MM.1S (cell line): Measurements from ENCODE around the gene RPL7A.

ENCODE experiments used
- DNase-seq: peaks from one replicate; pipeline ENCODE4 v3.0.0-alpha.2; 2015
- H2AFZ ChIP-seq: fragments of 300-600 bp; sonication (generic); 2 replicates; pipeline ENCODE4 v1.6.0; 2016; ENCODE audit warnings: antibody characterized with exemption, low read length
- H3F3A ChIP-seq: fragments of 300-600 bp; sonication (generic); 2 replicates; pipeline ENCODE4 v1.6.1; 2016; ENCODE audit warnings: mild to moderate bottlenecking, antibody characterized with exemption, low read length, moderate library complexity, mixed read lengths; ENCODE audit not compliant: insufficient read depth
- H3K27ac ChIP-seq: fragments of 300-600 bp; sonication (generic); 2 replicates; pipeline ENCODE4 v1.5.1; 2016; ENCODE audit warnings: mild to moderate bottlenecking, low read length
- H3K27me3 ChIP-seq: fragments of 300-600 bp; sonication (generic); replicated peaks from 2 replicates; pipeline ENCODE4 v1.6.0; 2016; ENCODE audit warnings: low read length; ENCODE audit not compliant: insufficient read depth
- H3K36me3 ChIP-seq: fragments of 300-600 bp; sonication (generic); replicated peaks from 2 replicates; pipeline ENCODE4 v1.6.1; 2016; ENCODE audit warnings: mild to moderate bottlenecking, low read length, mixed read lengths; ENCODE audit not compliant: insufficient read depth
- H3K4me1 ChIP-seq: fragments of 300-600 bp; sonication (generic); 2 replicates; pipeline ENCODE4 v1.6.1; 2016; ENCODE audit warnings: low read length, mixed read lengths
- H3K4me2 ChIP-seq: fragments of 300-600 bp; sonication (generic); 2 replicates; pipeline ENCODE4 v1.6.0; 2016; ENCODE audit warnings: low read depth, low read length
- H3K4me3 ChIP-seq: fragments of 300-600 bp; sonication (generic); 2 replicates; pipeline ENCODE4 v1.5.1; 2016; ENCODE audit warnings: low read length, mixed read lengths
- H3K79me2 ChIP-seq: fragments of 300-600 bp; sonication (generic); 2 replicates; pipeline ENCODE4 v1.6.1; 2016; ENCODE audit warnings: mixed run types, low read length, mixed read lengths
- H3K9ac ChIP-seq: fragments of 300-600 bp; sonication (generic); 2 replicates; pipeline ENCODE4 v1.6.1; 2016; ENCODE audit warnings: low read length, mixed read lengths
- H3K9me2 ChIP-seq: fragments of 300-600 bp; sonication (generic); replicated peaks from 2 replicates; pipeline ENCODE4 v1.6.1; 2016; ENCODE audit warnings: mild to moderate bottlenecking, low read length, mixed read lengths; ENCODE audit not compliant: insufficient read depth
- H3K9me3 ChIP-seq: fragments of 300-600 bp; sonication (generic); replicated peaks from 2 replicates; pipeline ENCODE4 v1.6.1; 2016; ENCODE audit warnings: mild to moderate bottlenecking, low read length, mixed read lengths; ENCODE audit not compliant: insufficient read depth
- H4K20me1 ChIP-seq: fragments of 300-600 bp; sonication (generic); 2 replicates; pipeline ENCODE4 v1.6.1; 2016; ENCODE audit warnings: mild to moderate bottlenecking, low read length, moderate library complexity, mixed read lengths; ENCODE audit not compliant: insufficient read depth
- EZH2 ChIP-seq: fragments of 300-600 bp; sonication (generic); optimal IDR thresholded peaks from 2 replicates; pipeline ENCODE3; 2017; ENCODE audit warnings: low read depth, mild to moderate bottlenecking, antibody characterized with exemption, low read length, mixed read lengths
- EZH2phosphoT487 ChIP-seq: fragments of 300-600 bp; sonication (generic); IDR thresholded peaks from 2 replicates; pipeline ENCODE4 v1.6.1; 2018; ENCODE audit warnings: antibody characterized with exemption, low read length
- TF ChIP-seq, protein P1 (sequence below): fragments of 300-600 bp; sonication (generic); IDR thresholded peaks from 2 replicates; pipeline ENCODE4 v1.5.1; 2016; ENCODE audit warnings: antibody characterized with exemption, low read length, mixed read lengths

RPL7A gene

DNA sequence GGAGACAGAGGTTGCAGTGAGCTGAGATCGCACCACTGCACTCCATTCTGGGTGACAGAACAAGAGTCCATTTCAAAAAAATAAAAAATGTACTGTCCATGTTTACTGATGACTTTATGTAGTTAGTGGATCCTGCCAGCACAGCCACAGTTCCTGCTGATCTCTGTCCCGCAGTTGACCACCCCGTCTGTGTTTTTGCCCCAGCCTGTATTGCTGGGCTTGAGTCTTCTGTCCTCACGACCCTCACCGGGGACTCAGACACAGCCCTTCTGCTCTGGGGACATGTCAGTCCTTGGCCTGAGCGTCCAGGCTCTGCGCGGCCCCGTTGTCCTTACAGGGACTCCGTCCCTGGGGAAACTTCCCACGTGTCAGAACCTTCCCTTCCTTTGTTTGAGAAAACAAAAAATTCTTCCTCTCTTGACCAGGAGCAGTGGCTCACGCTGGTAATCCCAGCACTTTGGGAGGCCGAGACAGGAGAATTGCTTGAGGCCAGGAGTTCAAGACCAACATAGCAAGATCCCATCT lies 26.5 kb upstream of the RPL7A start:
- no peaks in the 10 kb centered on the region for H3K79me2 ChIP-seq
- H3K4me3 ChIP-seq = no peak overlapping the region
- no peaks in the 10 kb centered on the region for H3K4me1 ChIP-seq
- H3K9ac ChIP-seq = no peak overlapping the region
- no peaks in the 10 kb centered on the region for H3K36me3 ChIP-seq
- no peaks in the 10 kb centered on the region for H3K9me2 ChIP-seq
- no peak for DNase-seq
- no peak overlapping the region for H3K4me2 ChIP-seq
- no peaks in the 10 kb centered on the region for H4K20me1 ChIP-seq
- no peaks in the 10 kb centered on the region for H3K9me3 ChIP-seq
- H3K27me3 ChIP-seq = peaks cover 88% of the 10 kb centered on the region
- TF ChIP-seq, protein P1, sequence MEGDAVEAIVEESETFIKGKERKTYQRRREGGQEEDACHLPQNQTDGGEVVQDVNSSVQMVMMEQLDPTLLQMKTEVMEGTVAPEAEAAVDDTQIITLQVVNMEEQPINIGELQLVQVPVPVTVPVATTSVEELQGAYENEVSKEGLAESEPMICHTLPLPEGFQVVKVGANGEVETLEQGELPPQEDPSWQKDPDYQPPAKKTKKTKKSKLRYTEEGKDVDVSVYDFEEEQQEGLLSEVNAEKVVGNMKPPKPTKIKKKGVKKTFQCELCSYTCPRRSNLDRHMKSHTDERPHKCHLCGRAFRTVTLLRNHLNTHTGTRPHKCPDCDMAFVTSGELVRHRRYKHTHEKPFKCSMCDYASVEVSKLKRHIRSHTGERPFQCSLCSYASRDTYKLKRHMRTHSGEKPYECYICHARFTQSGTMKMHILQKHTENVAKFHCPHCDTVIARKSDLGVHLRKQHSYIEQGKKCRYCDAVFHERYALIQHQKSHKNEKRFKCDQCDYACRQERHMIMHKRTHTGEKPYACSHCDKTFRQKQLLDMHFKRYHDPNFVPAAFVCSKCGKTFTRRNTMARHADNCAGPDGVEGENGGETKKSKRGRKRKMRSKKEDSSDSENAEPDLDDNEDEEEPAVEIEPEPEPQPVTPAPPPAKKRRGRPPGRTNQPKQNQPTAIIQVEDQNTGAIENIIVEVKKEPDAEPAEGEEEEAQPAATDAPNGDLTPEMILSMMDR = no peak
- TF ChIP-seq EZH2phosphoT487 (no peak), EZH2 (no peak)
- H2AFZ ChIP-seq = no peak overlapping the region
- no peak overlapping the region for H3K27ac ChIP-seq
- H3F3A ChIP-seq = no peaks in the 10 kb centered on the region

DNA sequence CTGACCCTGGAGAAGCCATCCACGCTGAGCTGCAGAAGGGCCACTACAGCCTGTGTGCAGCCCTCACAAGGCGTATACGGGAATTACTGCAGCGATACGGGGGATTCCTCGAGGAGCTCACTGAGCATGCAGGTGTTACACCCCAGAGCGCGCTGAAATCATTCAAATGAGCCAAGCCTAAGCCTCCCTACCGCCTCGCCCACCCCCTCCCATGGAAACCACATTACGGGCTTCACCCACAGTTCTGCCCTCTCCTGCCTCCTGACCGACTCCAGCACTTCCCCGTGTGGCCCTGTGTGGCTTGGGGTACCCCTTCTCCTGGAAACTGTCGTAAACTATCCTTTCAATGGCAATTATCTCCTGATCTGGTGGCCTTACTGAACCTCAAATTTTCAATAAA lies 25.3 kb upstream of the RPL7A start:
- Histone ChIP-seq H2AFZ (no peak overlapping the region), H3F3A (no peaks in the 10 kb centered on the region), H3K9me2 (no peaks in the 10 kb centered on the region), H3K4me3 (no peak overlapping the region), H3K9me3 (no peaks in the 10 kb centered on the region), H3K79me2 (no peaks in the 10 kb centered on the region), H3K9ac (no peak overlapping the region), H3K27me3 (peaks cover 90% of the 10 kb centered on the region), H3K4me2 (no peak overlapping the region), H3K27ac (no peak overlapping the region), H3K36me3 (no peaks in the 10 kb centered on the region), H4K20me1 (no peaks in the 10 kb centered on the region), H3K4me1 (no peaks in the 10 kb centered on the region)
- TF ChIP-seq EZH2 (no peak), EZH2phosphoT487 (no peak)
- TF ChIP-seq, protein P1 = no peak
- no peak for DNase-seq

DNA sequence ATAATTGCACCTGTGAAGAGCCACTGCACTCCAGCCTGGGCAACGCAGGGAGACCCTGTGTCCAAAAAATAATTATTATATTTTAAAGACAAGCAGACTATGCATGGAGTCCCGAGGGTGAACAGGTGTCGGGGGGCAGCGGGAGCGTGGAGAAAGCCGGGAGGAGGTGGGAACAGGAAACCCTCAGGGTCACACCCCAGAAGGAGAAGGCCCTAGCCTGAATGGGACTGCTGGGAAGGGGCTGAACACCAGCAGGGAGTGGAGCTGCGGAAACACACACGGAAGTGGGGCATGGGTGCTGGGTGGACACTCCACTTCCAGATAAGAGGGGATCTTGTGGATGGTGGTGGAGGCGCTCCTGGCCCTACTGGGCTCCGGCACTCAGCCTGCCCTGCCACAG lies 24.8 kb upstream of the RPL7A start:
- Histone ChIP-seq H3K9me2 (no peaks in the 10 kb centered on the region), H2AFZ (no peak overlapping the region), H3K9me3 (no peaks in the 10 kb centered on the region), H3K36me3 (no peaks in the 10 kb centered on the region), H4K20me1 (no peaks in the 10 kb centered on the region), H3K27me3 (peaks cover 90% of the 10 kb centered on the region), H3K79me2 (no peaks in the 10 kb centered on the region), H3K9ac (no peak overlapping the region), H3K4me2 (no peak overlapping the region), H3K4me1 (no peaks in the 10 kb centered on the region), H3K27ac (no peak overlapping the region), H3K4me3 (no peak overlapping the region), H3F3A (no peaks in the 10 kb centered on the region)
- no peak for DNase-seq
- TF ChIP-seq, protein P1 = no peak
- TF ChIP-seq EZH2 (no peak), EZH2phosphoT487 (no peak)
